H1 (cell line): ENCODE data around the gene P2RX1.

ENCODE experiments used
- ATF3 ChIP-seq: IDR thresholded peaks from 2 replicates; pipeline ENCODE4 v1.6.1; 2011; ENCODE audit warnings: low read depth, mild to moderate bottlenecking, low read length; ENCODE audit not compliant: insufficient read depth
- CHD1 ChIP-seq: IDR thresholded peaks from 2 replicates; pipeline ENCODE4 v1.6.1; 2012; ENCODE audit warnings: low read depth, low read length, improper control_type of control experiment
- CTCF ChIP-seq, 3 experiments: IDR thresholded peaks; 1 replicate in 2 of 3; 2 replicates in 1 of 3; pipeline versions ENCODE4 v1.5.1 to v1.6.1; 2011; ENCODE audit warnings: low read length in 3 of 3, mild to moderate bottlenecking in 3 of 3, inconsistent platforms in 2 of 3, low read depth in 1 of 3, moderate library complexity in 1 of 3; ENCODE audit not compliant: insufficient read depth in 1 of 3; ENCODE audit errors: control extremely low read depth in 1 of 3
- RNF2 ChIP-seq: fragments of 200-900, 300-1000 bp; sonication (generic); IDR thresholded peaks from 2 replicates; pipeline ENCODE4 v1.7.1; 2016; ENCODE audit warnings: borderline replicate concordance, low read depth, mild to moderate bottlenecking, antibody characterized with exemption, low read length; ENCODE audit not compliant: poor library complexity, severe bottlenecking; ENCODE audit errors: missing control alignments
- TEAD4 ChIP-seq: IDR thresholded peaks from 2 replicates; pipeline ENCODE4 v1.6.1; 2012; ENCODE audit warnings: low read depth, low read length, inconsistent platforms, mixed read lengths

- TF ChIP-seq RNF2: no peak
- TF ChIP-seq CTCF (IDR thresholded peaks at IDR 0.05; ENCODE audit: control extremely low read depth in 1 of 3, insufficient read depth in 1 of 3, low read depth in 1 of 3, low read length in 3 of 3): no peak
- no peak for TF ChIP-seq CHD1
- no peak for TF ChIP-seq ATF3
- TF ChIP-seq TEAD4: no peak
Measured at GRCh38 chr17:3914312-3914670, 2.0 kb downstream of the P2RX1 start.
